GM21526 (cell line): ENCODE data around the gene GPX1.

Experiments
- ATAC-seq: cut with Tn5 transposase; IDR thresholded peaks from one replicate; pipeline ENCODE4 v1.9.1; 2021; ENCODE audit warnings: moderate library complexity; ENCODE audit not compliant: unreplicated experiment, low FRiP score

The GPX1 gene

GRCh38 chr3:49316696-49317457, 41.3 kb downstream of the GPX1 start:
- no peak for ATAC-seq

DNA sequence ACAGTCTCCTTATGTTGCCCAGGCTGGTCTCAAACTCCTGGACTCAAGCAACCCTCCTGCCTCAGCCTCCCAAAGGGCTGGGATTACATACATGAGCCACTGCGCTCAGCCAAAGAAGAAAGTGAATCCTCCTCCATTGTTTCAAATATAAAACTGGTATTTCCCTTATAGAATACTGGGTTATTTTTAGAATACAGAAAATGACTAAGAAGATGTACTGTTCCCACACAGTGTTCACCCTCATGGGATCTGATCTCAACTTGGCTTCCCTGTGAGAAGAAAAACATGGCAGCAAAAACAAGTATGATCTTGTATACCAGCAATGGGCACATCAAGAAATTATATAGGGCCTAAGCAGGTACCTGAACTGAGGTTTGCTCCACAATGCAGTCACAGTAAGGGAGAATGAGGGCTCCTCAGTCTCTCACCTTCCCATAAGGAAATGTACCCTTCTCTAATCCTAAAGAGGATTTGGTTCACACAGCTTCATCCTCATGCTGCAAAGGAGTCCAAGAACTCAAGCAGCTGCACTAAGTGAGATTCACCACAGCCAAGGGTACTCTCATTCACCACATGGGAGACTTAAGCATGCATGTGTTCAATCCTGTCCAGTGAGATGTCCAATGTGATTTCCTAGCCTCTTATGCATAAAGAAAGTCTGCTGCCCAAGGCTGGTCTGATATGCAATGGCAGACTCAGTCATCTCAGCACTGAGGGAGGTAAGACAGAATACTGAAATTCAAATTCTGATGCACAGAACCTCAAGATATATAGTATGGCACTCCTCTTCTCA, 44.1 kb downstream of the GPX1 start:
- no peak for ATAC-seq

GRCh38 chr3:49311283-49311682, 46.9 kb downstream of the GPX1 start:
- ATAC-seq: no peak

- ATAC-seq: no peak
Observed at GRCh38 chr3:49310677-49311076, 47.5 kb downstream of the GPX1 start.
